Fibroblast of skin of right quadriceps (primary cell): Measurements from ENCODE around the gene ZFHX3.
A peak's percentile ranks its signal among the peaks of the same experiment; 100 is the strongest.

Experiments
- DNase-seq: peaks from one replicate; pipeline ENCODE4 v3.0.0-alpha.2; 2013

Gene ZFHX3

DNA sequence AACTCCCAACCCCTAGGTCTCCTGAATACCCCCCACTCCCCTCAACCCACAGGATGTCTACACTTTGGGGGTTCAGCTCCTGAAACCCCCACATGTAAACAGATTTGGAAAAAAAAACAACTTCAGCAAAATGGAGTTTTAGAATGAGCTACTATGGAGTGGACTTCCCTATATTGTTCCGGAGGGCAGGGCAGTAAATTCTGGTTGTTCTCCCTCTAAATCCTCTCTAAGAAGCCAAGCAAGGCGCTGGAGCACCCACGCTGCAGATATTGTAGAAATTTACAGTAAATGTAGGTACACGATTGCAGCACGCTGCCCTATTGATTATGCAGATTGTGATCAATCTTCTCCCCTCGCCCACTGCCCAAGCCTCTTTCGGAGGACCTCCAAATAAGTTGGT lies 8.5 kb upstream of the ZFHX3 start:
- DNase-seq = no peak

- peak; percentile 91 for DNase-seq
These were observed 7.0 kb upstream of the ZFHX3 start for GRCh38 chr16:73054813-73055482.

DNA sequence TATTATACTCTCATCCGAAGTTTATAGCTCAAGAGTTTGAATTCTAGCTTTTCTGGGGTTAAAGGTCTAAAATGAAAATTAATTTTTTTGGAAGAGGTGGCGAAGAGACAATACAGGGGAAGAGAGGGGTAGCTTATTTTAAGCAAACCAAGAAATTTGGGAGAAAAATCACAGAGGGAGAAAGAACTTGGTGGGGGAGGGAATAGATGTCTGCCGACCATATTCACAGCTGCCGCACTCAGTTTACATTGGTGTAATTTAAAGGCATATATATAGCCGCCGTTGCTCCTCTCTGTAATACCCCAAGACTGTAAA lies 6.5 kb upstream of the ZFHX3 start:
- DNase-seq = no peak

DNA sequence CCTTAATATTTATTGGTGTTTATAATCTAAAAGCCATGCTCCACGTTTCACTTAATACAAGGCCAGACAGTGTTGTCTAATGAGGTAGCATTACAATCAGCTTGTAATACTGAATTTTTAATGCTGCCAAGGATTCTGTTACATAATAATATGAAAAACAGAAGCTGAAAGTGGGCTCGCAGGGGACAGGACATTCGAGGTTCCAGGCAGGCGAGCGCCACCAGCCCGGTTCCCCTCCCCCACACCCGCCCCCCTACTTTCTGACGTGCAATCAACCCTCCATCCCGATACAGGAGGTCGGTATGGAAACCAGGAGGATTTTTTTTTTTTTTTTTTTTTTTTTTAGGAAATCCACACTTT lies 6.2 kb upstream of the ZFHX3 start:
- DNase-seq = no peak

DNA sequence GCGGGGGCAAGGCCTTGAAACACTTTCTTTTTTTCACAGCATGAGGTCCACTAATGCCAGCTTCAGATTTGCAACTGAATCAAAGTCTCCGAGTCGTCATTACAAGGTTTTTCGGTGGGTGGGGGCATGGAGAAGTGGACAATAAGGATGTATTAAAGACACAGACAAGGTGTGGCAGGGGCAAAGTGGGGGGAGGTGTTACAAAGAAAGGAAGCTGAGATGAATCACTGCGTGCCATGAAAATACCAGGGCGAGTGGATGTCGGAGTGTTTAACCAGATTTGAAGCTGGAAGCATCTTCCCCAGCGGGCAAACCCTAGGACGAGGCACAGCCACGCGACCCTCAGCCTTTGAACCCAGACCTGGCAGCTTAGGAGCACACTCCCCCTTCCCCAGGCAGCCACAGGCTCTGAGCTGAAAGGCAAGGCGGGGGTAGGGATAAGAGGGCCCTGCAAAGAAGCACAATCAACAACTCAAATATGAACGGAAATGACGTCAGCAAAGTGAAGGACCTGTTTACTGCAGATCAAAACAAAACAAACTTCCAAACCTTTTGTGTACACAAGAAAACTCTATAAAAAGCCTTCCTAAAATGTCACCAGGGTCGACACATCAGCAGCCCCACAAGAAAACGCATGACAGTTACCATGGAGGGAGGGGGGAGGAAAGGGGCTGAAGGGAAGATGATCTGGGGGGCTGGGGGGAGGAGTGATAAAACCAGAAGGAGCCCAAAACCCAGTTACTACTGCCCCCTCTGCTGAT lies 5.6 kb upstream of the ZFHX3 start:
- no peak for DNase-seq

DNA sequence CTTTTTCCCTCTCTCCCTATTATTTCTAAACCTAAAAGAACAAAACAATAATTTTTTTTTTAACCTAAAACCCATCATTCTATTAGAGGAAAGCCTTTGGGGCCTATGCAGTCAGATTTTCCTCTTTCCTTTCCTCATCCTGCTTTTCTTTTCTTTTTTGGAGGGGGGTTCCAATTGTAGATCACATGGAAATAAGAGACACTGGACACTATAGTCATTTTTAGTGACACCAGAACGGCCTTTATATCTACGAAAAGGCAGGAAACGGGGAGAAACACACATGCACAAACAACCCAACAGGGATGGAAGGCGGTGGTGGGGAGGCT lies 5.1 kb upstream of the ZFHX3 start:
- no peak for DNase-seq

DNA sequence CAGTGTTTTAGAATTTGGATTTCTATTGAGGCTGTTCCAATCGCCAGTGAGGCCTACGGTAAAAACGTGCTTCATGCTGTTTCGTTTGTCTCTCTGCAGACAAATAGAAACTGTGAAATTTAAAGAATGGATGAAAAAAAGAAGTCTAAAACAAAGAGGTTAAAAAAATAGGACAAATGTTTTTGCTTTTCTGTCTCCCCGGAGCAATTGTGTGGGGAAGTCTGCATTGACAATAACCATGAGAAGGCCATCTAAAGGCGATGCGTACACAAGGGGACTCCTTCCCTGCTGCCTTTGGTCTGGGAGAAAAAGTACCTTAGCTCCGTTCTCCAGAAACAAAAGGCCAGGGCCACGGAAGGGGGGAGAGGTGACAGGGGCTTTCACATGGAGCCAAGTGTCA lies 4.6 kb upstream of the ZFHX3 start:
- no peak for DNase-seq

DNA sequence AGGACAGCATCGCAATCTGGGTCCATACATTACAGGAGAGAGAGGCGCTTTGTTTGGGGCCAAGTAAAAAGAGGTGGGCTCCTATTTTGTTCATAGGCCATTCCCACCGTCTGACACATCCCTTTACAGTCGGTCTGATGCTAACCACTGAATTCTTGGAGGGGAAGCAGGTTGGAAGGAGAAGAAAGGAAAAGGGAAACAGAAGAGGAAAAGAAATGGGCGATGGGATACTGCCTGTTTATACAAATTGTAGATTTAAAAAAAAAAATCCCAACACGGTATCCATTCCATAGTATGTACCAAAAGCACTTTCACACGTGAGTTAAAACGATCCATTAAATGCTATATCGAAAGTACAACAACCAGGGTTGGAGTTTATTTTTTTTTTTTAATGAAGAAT lies 4.0 kb upstream of the ZFHX3 start:
- DNase-seq = no peak

GRCh38 chr16:73051226-73051625 lies 3.3 kb upstream of the ZFHX3 start:
- no peak for DNase-seq

- DNase-seq = no peak
These were observed 2.5 kb upstream of the ZFHX3 start for GRCh38 chr16:73050201-73051099.

- no peak for DNase-seq
These were observed 1.6 kb upstream of the ZFHX3 start for GRCh38 chr16:73049511-73049910.

GRCh38 chr16:73049091-73049490 lies 1.2 kb upstream of the ZFHX3 start:
- DNase-seq = no peak

DNA sequence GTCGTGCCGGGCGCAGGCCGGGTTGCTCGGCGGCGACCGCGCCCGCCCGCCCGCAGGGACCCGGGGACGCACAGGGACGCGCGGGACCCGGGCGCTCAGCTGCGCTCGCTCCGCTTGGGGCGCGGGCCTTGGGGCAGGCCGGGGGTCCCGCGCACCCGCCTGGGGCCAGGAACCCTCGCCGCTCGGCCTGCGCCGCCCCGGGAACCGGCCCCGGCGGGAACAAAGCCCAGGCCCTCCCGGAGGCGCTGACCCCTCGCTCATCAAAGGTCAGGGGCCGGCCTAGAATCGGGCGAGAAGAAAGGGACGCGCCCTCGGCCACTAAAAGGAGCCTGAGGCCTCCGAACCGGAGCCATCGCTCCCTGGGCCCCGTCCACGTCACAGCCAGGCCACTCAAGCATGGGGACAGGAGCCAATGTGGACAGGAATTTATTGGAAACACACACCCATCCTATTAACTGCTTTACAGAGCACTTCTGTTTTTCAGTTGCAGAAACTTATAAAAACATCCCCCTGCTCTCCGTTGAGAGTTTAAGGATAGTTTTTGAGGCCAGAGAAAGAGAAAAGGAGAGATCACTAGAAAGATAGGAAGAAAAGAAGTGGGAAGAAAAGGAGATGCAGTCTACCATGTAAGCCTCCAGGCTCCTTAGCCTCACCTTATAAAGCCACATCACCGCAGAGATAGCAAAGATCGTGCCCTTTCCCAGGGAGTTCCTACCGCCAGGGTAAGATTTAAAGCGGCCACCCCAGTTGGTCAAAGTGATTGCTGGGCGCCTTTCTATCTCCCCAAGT lies 558 bp upstream of the ZFHX3 start:
- no peak for DNase-seq

GRCh38 chr16:73047221-73047535 lies 750 bp downstream of the ZFHX3 start:
- DNase-seq = peak; percentile 77

DNA sequence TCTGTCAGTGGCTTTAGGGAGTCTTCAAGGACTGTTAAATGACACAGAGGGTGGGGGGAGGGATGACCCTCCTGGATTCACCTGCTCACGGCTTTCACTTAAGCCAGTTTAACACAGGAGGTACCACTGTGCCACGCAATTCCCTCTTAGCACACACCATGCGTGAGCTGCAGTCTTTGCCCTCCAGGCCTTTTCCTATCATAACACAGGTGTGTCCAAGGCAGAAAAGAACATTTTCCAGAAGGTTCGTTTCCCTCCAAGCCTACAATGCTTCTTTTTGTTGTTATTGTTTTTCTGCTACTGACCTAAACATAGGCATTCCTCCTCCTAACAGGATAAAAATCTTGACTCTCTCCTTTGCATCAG lies 1.1 kb downstream of the ZFHX3 start:
- no peak for DNase-seq

DNA sequence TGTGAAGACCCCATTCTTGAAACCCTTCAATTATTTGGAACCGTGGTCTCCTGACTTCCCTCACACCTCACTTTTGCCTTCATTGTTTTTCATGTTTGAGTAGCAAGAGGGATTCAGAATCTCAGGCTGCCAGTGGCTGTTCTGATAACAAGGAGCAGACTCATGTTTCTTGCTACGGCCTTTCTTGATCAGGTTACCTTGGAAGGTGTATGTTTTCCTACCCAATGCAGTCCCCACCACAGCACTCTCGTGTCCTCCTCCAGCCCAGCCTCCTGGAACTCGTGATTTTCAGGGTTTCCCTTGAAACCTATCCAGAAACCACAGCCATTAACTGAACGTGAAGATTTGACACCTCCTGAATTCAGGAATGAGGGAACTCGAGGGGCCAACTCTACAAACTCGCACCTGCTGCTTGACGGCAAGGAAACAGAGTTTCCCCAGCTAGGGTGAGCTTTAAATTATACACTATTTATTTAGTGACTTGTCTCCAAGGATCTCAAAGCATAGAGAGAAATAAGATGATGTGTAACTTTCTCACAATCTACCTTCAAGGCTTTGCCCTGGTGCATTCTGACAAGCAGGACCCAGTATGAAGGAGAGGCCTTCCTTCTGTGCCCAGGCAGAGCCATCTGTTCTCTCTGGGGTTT lies 1.6 kb downstream of the ZFHX3 start:
- DNase-seq = no peak

DNA sequence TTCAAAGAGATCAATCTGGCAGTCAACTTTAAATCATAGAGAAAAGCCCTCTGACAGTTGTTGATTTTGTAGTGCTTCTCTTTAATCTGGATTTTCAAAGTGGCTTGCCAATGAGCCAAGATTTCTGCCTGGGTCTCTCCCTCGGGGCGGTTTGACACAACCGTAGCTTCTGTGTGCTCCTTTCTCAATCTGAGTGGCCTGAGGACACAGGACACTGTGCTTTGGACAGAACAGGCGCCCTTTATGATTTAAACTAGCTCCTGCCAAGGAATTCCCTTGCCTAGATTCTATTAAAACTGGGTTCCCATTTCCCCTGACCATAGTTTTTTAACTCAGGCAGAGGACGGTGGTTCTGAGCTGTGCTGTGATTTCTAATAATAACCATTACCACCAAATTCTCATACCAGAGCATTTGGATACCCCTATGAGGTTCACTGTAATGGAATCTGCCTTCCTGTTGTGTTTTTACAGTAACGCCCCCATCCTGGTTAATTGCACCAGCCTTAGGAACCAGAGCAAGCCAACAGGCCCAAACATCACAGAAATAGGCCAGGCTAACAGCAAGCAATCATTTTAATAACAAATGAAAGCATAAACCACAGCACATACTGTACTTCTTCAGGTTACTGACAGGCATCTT lies 4.0 kb downstream of the ZFHX3 start:
- no peak for DNase-seq

GRCh38 chr16:73042807-73043206 lies 5.1 kb downstream of the ZFHX3 start:
- DNase-seq = no peak

DNA sequence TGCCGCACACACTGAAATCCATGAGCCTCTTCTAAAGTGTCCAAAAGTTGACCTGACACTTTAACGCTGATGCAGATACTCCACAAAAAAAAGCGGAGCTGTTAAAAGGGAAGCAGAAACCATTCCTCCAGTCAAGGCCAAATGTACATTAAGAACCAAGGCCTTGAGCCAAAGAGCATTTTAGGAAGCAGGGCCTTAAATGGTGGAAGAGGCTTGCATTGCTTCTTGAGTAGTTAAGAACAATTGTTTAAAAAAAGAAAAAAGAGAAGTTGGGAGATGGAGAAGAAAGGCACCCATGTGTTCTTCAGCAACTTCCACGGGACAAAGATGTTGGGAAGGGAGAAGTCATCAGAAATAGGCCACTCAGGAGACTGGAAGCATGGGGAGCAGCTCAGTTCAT lies 6.3 kb downstream of the ZFHX3 start:
- DNase-seq = no peak

DNA sequence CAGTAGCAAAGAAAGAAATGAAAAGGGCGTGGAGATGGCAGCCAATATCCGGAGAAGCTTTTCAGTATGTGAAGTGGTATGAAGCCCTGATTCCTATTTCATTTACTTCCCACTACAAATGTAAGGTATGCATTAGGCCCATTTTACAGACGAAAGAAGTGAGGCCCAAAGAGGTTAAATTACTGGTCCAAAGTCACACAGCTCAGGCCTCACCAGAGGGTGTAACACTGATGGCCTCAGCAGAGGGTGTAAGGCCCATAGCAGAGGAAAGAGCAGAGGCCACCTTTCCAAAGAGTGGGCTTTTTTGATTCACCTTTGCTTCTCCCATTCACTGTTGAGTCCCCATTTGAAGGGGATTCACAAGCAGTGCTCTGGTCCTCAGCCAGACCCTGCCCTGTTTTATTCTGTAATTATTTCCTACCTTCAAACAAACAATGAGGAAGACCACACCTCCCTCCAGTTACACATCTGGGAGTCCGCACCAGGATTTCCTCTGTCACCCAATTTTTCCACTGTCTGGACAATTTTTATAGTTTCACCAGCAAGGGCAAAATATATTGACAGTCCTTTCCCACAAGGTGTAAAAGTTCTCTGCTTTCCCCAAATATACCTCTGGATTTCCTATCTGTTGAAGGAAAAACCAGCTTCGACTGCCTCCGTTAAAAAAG lies 7.1 kb downstream of the ZFHX3 start:
- DNase-seq = no peak

DNA sequence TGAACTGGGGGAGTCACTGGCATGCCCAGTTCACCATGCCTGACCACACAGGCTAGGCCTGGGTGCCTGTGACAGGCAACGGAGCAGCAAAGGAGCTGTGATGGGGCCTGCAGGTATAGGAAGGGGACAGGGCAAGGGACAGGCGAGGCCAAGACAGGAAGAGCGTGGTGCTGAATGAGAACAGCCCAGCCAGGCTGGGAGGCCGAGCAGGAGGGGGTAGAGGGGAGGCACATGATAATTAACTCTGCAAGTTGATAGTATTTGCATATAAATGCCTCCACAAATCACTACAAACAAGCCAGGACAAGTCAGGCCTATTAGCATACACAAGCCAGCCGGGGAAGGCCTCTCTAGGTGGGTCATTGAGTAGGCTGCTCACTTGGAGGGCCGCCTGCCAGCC lies 7.8 kb downstream of the ZFHX3 start:
- DNase-seq = no peak
